ENCODE data around the gene CARD9. TPM values are rescaled to one million over a fixed set of nuclear protein-coding genes. Genes with fewer than 3 reads are reported as not detected.

Gene CARD9
- total RNA-seq, 2 experiments from 2014 or later, result 0.92 to 1.7 TPM

GRCh38 chr9:136362450-136362784 is 11.1 kb downstream of the CARD9 start:
- Histone ChIP-seq H3K79me2 (ENCODE audit: insufficient read depth, low read depth, low read length) (no peaks in the 10 kb centered on the region), H3K27ac (ENCODE audit: low read depth, low read length, poor library complexity, severe bottlenecking) (no peak overlapping the region), H3K36me3 (ENCODE audit: insufficient read depth, low read length) (no peaks in the 10 kb centered on the region), H3K4me3 (ENCODE audit: low read depth, low read length, poor library complexity, severe bottlenecking) (no peak overlapping the region), H3K4me2 (ENCODE audit: low read length) (peak overlapping the region; percentile 60), H2AFZ (ENCODE audit: low read length) (no peak overlapping the region), H4K20me1 (ENCODE audit: insufficient read depth, low read length) (no peaks in the 10 kb centered on the region), H3K9me3 (ENCODE audit: low read length) (no peaks in the 10 kb centered on the region), H3K4me1 (ENCODE audit: insufficient read depth, low read length, poor library complexity, severe bottlenecking) (peaks cover 12% of the 10 kb centered on the region), H3K9me2 (ENCODE audit: insufficient read depth, low read length) (no peaks in the 10 kb centered on the region)
- POLR2A ChIA-PET, result interaction anchor here (0.6 to 1.0 kb wide), 2 partner anchors 47 to 49 kb away, joined by 3 to 5 read pairs; no protein-coding TSS in a partner anchor
- DNase-seq (ENCODE audit: low spot score), result no peak
- no peak for TF ChIP-seq EZH2phosphoT487 (IDR thresholded peaks at IDR 0.05; ENCODE audit: borderline replicate concordance, low read depth, low read length)
- TF ChIP-seq, protein P1, sequence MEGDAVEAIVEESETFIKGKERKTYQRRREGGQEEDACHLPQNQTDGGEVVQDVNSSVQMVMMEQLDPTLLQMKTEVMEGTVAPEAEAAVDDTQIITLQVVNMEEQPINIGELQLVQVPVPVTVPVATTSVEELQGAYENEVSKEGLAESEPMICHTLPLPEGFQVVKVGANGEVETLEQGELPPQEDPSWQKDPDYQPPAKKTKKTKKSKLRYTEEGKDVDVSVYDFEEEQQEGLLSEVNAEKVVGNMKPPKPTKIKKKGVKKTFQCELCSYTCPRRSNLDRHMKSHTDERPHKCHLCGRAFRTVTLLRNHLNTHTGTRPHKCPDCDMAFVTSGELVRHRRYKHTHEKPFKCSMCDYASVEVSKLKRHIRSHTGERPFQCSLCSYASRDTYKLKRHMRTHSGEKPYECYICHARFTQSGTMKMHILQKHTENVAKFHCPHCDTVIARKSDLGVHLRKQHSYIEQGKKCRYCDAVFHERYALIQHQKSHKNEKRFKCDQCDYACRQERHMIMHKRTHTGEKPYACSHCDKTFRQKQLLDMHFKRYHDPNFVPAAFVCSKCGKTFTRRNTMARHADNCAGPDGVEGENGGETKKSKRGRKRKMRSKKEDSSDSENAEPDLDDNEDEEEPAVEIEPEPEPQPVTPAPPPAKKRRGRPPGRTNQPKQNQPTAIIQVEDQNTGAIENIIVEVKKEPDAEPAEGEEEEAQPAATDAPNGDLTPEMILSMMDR (conservative IDR thresholded peaks at IDR 0.05; ENCODE audit: low read length), result no peak
- no TSS peak for BruUV-seq (replicated peaks)
- CTCF ChIA-PET (ENCODE audit: unreplicated experiment), result interaction anchor here (1.2 kb wide), 1 partner anchor 48 kb away, joined by 3 read pairs; no protein-coding TSS in a partner anchor
- intact Hi-C loops (cut with micrococcal nuclease; ENCODE audit: unreplicated experiment), result no loop called here

DNA sequence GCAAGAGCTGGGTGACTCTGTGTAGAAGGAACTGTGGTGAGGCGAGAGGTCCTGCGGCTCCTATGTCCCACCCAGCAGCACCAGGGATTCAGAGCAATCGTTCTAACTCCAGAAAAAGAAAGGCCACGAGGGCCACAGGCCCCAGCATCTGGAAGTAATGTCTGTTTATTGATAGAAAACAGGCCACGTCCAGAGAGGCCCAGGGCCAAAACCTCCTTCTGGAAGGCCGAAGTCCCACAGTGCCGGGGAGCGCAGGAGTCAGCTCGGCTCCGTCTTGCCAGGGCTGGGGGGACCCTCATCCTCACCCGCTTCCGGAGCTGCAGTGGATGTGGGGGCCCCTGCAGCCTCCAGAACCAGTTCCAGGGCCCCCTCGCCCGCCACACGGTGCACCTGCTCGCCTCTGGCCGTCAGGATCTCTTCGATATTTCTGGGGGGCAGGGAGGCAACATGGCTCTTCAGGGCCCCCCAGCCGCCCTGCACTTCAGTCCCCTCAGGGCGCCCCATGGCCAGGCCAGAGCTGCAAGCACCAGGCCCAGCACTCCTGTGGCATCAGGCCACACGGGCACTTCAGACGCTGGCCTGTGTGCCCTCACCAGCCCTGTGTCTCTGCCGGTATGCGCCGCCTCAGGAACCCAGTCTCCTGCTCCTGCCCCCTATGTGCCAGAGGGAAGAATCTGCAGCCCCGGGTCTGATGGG is 11.6 kb downstream of the CARD9 start:
- ChIA-PET POLR2A (no interaction called here), CTCF (ENCODE audit: unreplicated experiment) (no interaction called here)
- H3K27ac ChIP-seq (ENCODE audit: low read depth, low read length, poor library complexity, severe bottlenecking), result no peak overlapping the region
- TF ChIP-seq EZH2phosphoT487 (IDR thresholded peaks at IDR 0.05; ENCODE audit: borderline replicate concordance, low read depth, low read length), result no peak
- TF ChIP-seq, protein P1 (conservative IDR thresholded peaks at IDR 0.05; ENCODE audit: low read length), result no peak
- no peak overlapping the region for H3K4me3 ChIP-seq (ENCODE audit: low read depth, low read length, poor library complexity, severe bottlenecking)
- peaks cover 12% of the 10 kb centered on the region for H3K4me1 ChIP-seq (ENCODE audit: insufficient read depth, low read length, poor library complexity, severe bottlenecking)
- no peaks in the 10 kb centered on the region for H3K79me2 ChIP-seq (ENCODE audit: insufficient read depth, low read depth, low read length)
- DNase-seq (ENCODE audit: low spot score), result no peak
- intact Hi-C loops (cut with micrococcal nuclease; ENCODE audit: unreplicated experiment), result no loop called here
- no peaks in the 10 kb centered on the region for H3K9me3 ChIP-seq (ENCODE audit: low read length)
- H3K9me2 ChIP-seq (ENCODE audit: insufficient read depth, low read length), result no peaks in the 10 kb centered on the region
- H3K36me3 ChIP-seq (ENCODE audit: insufficient read depth, low read length), result no peaks in the 10 kb centered on the region
- no TSS peak for BruUV-seq (replicated peaks)
- no peak overlapping the region for H3K4me2 ChIP-seq (ENCODE audit: low read length)
- no peak overlapping the region for H2AFZ ChIP-seq (ENCODE audit: low read length)
- H4K20me1 ChIP-seq (ENCODE audit: insufficient read depth, low read length), result no peaks in the 10 kb centered on the region

DNA sequence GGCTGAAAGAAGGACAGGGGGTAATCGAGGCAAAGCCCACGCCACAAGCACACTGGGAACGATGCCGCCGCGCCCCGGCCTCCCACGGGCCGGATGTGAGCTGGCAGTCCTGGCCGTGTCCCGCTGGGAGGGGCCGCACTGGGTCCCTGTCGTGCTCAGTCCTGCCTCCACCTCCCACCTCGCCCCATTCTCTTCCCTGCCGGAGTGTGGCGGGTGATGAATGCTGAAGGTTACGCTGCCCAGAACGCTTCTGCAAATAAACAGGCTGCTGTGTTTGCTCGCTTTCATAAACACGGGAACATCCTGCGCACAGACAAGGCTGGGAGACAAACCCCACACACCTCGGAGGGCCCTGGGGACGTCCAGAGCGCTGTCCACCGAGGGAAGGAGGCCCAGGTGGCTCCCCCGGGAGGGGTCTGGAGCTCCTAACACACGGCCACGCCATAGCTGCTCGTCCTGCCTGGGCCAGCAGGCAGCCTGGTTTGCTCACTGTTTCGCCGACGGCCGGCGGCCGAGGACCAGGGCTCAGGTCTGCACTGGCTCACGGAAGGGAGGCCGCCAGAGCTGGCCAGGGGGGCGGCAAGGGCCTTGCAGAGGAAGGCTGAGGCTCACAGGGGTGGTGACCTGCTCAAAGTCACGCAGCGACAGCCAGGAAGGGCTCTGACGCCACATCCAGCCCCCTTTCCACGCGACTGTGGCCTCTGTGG is 12.3 kb downstream of the CARD9 start:
- H3K79me2 ChIP-seq (ENCODE audit: insufficient read depth, low read depth, low read length), result no peaks in the 10 kb centered on the region
- intact Hi-C loops (cut with micrococcal nuclease; ENCODE audit: unreplicated experiment), result no loop called here
- ChIA-PET CTCF (ENCODE audit: unreplicated experiment) (no interaction called here), POLR2A (no interaction called here)
- peaks cover 12% of the 10 kb centered on the region for H3K4me1 ChIP-seq (ENCODE audit: insufficient read depth, low read length, poor library complexity, severe bottlenecking)
- no TSS peak for BruUV-seq (replicated peaks)
- H3K4me2 ChIP-seq (ENCODE audit: low read length), result no peak overlapping the region
- no peak overlapping the region for H3K27ac ChIP-seq (ENCODE audit: low read depth, low read length, poor library complexity, severe bottlenecking)
- H3K9me2 ChIP-seq (ENCODE audit: insufficient read depth, low read length), result no peaks in the 10 kb centered on the region
- no peak for DNase-seq (ENCODE audit: low spot score)
- H3K4me3 ChIP-seq (ENCODE audit: low read depth, low read length, poor library complexity, severe bottlenecking), result no peak overlapping the region
- H3K9me3 ChIP-seq (ENCODE audit: low read length), result no peaks in the 10 kb centered on the region
- H3K36me3 ChIP-seq (ENCODE audit: insufficient read depth, low read length), result no peaks in the 10 kb centered on the region
- no peak for TF ChIP-seq EZH2phosphoT487 (IDR thresholded peaks at IDR 0.05; ENCODE audit: borderline replicate concordance, low read depth, low read length)
- TF ChIP-seq, protein P1 (conservative IDR thresholded peaks at IDR 0.05; ENCODE audit: low read length), result no peak
- H4K20me1 ChIP-seq (ENCODE audit: insufficient read depth, low read length), result no peaks in the 10 kb centered on the region
- H2AFZ ChIP-seq (ENCODE audit: low read length), result no peak overlapping the region

All from OCI-LY7 (cell line).